ENCODE measurements around the gene STARD3.

DNA sequence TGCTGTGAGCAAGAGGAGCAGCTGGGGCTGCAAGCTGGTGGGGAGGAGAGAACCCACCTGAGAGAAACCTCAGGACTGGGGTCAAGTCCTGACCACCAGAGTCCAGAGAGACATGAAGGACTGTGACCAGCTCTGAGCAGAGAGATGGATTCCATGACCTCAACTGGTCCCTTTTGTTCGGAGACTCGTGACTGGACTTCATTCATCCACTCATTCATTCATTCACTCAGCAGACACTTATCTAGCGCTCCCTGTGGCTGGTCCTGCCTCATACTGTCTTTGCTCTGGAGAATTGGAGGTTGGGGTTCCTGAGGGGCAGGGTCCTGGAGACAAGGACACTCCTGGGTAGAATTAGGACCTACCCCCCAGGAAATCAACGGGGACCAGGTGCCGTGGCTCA lies 67.0 kb downstream of the STARD3 start:
- TF ChIP-seq, protein P1, sequence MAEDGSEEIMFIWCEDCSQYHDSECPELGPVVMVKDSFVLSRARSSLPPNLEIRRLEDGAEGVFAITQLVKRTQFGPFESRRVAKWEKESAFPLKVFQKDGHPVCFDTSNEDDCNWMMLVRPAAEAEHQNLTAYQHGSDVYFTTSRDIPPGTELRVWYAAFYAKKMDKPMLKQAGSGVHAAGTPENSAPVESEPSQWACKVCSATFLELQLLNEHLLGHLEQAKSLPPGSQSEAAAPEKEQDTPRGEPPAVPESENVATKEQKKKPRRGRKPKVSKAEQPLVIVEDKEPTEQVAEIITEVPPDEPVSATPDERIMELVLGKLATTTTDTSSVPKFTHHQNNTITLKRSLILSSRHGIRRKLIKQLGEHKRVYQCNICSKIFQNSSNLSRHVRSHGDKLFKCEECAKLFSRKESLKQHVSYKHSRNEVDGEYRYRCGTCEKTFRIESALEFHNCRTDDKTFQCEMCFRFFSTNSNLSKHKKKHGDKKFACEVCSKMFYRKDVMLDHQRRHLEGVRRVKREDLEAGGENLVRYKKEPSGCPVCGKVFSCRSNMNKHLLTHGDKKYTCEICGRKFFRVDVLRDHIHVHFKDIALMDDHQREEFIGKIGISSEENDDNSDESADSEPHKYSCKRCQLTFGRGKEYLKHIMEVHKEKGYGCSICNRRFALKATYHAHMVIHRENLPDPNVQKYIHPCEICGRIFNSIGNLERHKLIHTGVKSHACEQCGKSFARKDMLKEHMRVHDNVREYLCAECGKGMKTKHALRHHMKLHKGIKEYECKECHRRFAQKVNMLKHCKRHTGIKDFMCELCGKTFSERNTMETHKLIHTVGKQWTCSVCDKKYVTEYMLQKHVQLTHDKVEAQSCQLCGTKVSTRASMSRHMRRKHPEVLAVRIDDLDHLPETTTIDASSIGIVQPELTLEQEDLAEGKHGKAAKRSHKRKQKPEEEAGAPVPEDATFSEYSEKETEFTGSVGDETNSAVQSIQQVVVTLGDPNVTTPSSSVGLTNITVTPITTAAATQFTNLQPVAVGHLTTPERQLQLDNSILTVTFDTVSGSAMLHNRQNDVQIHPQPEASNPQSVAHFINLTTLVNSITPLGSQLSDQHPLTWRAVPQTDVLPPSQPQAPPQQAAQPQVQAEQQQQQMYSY (CRISPR knock-in tag; IDR thresholded peaks at IDR 0.05), result no peak
- TF ChIP-seq CTCF (IDR thresholded peaks at IDR 0.05) (no peak), CREB1 (CRISPR knock-in tag; IDR thresholded peaks at IDR 0.05) (no peak), ZMAT4 (CRISPR knock-in tag; IDR thresholded peaks at IDR 0.05) (no peak)
